GM12875 (cell line): Measurements from ENCODE around the gene S100G.

ENCODE experiments used
- H3K4me3 ChIP-seq: one replicate; pipeline ENCODE4 v1.5.1; 2011; ENCODE audit warnings: low read depth, low read length, control low read depth
- TF ChIP-seq, protein P1 (sequence below): IDR thresholded peaks from 2 replicates; pipeline ENCODE4 v1.5.1; 2011; ENCODE audit warnings: low read depth, mild to moderate bottlenecking, control low read depth, inconsistent platforms, low read length, moderate library complexity, borderline replicate concordance; ENCODE audit not compliant: insufficient read depth

S100G gene

GRCh38 chrX:16633754-16634153 lies 16.2 kb upstream of the S100G start:
- TF ChIP-seq, protein P1, sequence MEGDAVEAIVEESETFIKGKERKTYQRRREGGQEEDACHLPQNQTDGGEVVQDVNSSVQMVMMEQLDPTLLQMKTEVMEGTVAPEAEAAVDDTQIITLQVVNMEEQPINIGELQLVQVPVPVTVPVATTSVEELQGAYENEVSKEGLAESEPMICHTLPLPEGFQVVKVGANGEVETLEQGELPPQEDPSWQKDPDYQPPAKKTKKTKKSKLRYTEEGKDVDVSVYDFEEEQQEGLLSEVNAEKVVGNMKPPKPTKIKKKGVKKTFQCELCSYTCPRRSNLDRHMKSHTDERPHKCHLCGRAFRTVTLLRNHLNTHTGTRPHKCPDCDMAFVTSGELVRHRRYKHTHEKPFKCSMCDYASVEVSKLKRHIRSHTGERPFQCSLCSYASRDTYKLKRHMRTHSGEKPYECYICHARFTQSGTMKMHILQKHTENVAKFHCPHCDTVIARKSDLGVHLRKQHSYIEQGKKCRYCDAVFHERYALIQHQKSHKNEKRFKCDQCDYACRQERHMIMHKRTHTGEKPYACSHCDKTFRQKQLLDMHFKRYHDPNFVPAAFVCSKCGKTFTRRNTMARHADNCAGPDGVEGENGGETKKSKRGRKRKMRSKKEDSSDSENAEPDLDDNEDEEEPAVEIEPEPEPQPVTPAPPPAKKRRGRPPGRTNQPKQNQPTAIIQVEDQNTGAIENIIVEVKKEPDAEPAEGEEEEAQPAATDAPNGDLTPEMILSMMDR = no peak
- no peak overlapping the region for H3K4me3 ChIP-seq

DNA sequence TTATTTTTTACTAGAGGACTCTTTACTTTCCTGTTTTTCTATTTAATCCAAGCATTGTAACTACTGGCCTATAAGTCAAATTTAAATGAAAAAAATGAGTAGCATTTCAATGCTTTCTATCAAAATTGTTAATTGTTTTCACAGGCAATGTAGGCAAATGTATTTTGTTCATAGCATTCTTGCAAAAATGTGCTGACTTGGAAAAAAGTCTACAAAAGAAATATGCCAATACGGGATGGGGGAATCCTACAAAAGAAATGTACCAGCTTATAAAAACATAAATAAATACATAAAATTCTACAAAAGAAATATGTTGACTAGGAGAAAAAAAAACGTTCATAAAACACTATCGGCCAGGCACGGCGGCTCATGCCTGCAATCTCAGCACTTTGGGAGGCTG lies 14.9 kb upstream of the S100G start:
- H3K4me3 ChIP-seq = no peak overlapping the region
- TF ChIP-seq, protein P1 = no peak

GRCh38 chrX:16635596-16635995 lies 14.4 kb upstream of the S100G start:
- H3K4me3 ChIP-seq = no peak overlapping the region
- TF ChIP-seq, protein P1 = no peak

- TF ChIP-seq, protein P1 = no peak
- H3K4me3 ChIP-seq = no peak overlapping the region
Measured at GRCh38 chrX:16638533-16638932, 11.4 kb upstream of the S100G start.

- no peak overlapping the region for H3K4me3 ChIP-seq
- TF ChIP-seq, protein P1 = no peak
Measured at GRCh38 chrX:16639966-16640365, 10.0 kb upstream of the S100G start.

DNA sequence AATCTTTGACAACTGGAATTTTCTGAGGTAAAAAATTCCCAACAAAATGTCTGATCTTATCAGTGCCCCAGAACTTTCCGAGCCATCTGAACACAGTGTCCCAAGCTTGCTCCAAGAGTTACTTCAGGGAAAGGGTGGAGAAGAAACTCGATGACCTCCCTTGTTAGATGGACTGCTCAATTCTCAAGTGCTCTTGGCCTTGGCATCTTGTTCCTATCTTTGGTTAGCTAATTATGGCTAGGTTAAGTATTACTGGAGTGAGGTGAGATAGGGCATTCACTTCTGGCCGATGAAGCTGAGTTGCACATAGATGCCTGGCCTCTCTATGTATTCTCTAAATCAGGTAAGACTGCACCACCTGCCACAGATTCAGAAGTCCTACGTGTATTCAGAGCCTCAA lies 9.1 kb upstream of the S100G start:
- TF ChIP-seq, protein P1 = no peak
- H3K4me3 ChIP-seq = no peak overlapping the region

GRCh38 chrX:16643176-16643575 lies 6.8 kb upstream of the S100G start:
- no peak overlapping the region for H3K4me3 ChIP-seq
- TF ChIP-seq, protein P1 = no peak
